Superior temporal gyrus (tissue), 1 donor: ENCODE measurements around the gene SCAND1.
"Not testable (repeated sequence)": the region's sequence is repeated elsewhere in the genome, so short reads cannot be mapped to it uniquely, and the experiment has no call there.

Source experiments
- DNase-seq: peaks from one replicate; pipeline ENCODE4 v3.0.0-alpha.2; 2016; ENCODE audit errors: extremely low spot score

The SCAND1 gene

DNA sequence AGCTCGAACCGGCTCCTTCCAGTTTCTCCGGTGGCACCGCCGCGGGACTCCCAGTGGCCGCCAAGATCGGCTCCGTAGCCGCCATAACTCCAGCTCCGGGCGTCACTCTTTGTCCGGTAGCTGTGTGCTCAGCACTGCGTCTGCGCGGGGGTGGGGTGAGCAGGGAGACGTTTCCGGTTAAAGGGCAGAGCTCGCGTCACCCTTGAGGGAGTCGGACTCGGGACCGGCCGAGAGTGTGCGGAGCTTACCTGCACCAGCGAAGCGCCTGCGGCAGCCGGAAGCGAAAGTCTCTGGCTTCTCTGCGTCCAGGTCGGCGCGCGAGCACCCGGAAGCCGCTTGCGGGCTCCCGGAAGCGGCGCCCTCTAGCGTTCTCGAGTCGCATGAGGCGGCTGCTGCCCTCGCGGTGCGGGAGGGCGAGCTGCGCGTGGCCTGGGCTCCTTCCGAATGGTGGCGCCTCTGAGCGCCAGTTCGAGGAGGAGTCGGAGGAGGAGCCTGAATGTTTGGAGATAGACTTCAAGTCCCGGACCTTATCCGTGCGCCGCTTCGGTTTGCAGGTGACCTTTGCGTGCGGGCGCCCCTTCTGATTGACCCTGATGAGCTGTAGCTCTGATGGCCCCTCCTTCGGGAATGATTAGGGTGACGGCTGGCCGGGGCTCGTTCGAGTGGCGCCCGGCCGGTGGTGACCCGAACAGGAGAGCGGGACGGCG, at the start of gene SCAND1:
Gene SCAND1 (minus strand): TSS at position 303 of the 707 bp plus-strand sequence. CDS start 218 bp downstream, at position 85.
- DNase-seq = peak; percentile 96

DNA sequence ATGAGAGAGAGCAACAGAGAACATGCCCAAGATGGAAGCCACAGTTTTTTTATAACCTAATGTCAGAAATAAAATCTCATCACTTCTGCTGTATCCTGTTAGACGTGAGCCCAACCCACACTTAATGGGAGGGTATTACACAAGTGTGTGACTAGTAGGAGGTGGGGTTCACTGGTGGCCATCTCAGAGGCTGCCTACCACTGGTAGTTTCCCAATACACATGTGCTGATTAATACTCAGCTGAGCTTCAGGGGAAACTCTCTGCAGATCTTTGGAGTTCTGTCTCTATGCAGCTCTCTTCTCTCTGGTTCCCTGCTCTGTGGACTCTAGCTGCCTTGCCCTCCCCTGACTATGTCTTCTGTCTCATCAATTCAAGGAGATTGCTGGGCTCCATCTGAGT, 49.7 kb upstream of the SCAND1 start:
- DNase-seq = no peak

DNA sequence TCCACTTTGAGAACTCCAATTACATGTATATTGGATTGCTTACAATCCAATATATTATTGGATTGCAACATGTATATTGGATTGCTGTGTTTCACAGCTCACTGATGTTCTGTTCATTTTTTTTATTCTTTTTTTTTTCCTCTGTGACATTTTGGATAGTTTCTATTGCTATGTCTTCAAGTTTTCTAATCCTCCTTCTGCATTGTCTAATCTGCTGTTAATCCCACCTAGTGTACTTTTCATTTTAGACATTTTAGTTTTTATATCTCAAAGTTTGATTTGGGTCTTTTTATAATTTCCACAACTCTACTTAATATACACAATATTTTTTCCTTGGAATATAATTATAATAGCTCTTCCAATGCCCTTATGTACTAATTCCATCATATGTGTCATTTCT, 48.6 kb upstream of the SCAND1 start:
- no peak for DNase-seq

DNA sequence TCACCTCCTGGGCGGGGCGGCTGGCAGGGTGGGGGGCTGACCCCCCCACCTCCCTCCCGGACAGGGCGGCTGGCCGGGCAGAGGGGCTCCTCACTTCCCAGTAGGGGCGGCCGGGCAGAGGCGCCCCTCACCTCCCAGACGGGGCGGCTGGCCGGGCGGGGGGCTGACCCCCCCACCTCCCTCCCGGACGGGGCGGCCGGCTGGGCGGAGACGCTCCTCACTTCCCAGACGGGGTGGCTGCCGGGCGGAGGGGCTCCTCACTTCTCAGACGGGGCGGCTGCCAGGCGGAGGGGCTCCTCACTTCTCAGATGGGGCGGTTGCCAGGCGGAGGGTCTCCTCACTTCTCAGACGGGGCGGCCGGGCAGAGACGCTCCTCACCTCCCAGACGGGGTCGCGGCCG, 47.0 kb upstream of the SCAND1 start:
- DNase-seq = not testable (repeated sequence)

DNA sequence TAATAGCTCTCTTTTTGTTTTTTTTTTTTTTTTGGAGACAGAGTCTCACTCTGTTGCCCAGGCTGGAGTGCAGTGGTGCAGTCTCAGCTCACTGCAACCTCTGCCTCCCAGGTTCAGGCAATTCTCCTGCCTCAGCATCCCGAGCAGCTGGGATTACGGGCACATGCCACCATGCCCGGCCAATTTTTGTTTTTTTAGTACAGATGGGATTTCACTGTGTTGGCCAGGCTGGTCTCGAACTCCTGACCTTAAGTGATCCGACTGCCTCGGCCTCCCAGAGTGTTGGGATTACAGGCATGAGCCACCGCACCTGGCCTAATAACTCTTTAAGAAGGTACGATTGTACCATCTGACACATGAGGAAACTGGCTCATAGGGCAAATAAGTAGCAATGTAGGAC, 42.2 kb upstream of the SCAND1 start:
- DNase-seq = not testable (repeated sequence)

DNA sequence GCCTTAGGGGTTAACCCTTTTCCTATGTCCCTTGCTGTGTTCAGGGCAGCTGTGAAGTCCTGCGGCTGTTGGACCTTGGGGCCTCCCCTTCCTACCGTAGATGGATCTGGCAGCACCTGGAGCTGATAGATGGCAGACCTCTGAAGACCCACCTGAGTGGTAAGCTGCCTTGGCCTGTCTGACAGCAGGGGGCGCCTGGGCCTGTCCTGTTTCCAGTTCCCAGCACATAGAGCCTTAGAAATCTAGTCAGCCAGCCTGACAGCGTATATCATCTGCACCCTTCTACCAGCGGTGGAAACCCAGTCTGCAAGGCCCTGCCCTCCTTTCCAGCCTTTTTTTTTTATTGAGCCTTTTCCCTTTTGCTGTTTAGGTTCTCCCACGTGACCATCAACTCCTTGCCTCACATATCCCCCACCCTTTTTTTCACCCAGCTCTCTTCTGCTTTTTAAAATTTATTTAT, 40.7 kb upstream of the SCAND1 start:
- peak; percentile 84 for DNase-seq

DNA sequence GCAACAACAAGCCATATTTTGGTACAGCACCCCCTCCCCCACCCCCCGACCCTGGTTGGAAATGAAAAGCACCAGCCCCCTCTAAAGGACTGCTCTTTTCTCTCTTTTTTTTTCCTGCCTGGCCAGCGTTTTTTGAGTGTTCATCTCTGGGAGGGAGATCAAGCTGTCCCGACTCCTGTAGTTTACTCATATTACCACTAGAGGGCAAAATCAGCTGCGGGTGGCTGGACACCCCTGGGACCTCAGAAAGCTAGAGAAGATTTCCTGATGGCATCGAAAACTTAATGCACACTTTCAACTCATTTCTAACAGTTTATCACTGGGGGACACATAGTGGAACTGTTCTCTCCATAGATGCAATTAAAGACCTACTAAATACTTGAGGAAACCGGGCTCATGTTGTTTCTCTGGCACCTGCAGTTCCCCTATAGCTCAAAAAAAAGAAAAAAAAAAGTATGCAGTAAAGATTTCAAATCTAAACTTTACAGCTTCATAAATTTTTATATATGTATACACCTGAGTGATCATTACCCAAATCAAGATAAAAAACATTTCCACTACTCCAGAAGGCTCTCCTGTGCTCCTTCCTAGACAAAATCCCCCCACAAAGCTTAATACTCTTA, 38.5 kb upstream of the SCAND1 start:
- DNase-seq = peak; percentile 89

DNA sequence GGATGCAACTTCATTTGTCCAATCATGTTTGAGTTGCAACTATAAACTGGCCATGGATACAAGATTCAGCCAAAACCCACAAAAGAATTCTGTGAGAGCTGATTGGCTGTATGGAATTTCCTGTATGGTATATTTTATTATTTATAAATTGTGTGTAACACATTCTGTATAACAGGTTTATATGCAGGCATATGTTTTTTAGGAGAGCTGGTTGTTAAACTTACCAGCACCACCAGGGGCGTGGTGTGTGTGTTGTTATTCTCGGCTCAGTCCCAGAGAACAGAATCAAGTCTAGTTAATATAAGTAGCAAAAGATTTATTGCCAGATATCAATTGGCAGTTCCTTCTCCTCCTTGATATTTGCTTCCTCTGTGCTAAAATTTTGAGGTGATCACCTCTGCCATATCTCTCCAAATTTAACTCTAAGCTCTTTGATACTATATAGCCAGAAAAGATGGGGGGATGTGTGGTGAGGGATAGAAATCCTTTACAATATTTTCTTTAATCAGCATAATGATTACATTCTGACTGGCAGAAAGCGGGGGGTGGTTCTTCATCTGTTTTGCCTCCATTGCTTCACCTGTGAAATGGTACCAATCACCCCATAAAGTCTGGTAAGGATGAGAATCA, 37.0 kb upstream of the SCAND1 start:
- DNase-seq = peak; percentile 29

DNA sequence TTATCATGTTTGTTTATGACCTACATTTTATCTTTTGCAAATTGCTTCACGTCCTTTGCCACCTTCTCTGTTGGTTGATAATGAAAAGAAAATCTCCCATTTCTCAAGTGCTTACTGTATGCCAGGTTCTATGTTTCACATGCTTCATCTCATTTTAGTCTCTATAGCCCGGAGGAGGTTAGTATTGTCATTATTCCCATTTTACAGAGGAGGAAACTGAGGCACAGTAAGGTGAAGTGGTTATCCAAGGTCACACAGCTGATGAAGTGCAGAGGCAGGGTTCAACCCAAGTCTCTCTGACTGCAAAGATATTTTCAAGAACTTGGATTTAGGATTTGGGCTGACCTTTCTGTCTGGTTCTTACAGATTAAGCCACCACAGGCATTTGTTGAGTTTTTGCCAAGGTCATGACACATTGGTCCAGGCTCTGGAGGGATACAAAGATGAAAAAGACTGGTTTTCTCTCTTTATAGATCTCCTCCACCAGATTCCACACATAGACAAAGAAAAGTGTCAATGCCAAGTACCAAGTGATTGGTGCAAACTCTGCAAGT, 34.7 kb upstream of the SCAND1 start:
- DNase-seq = no peak

DNA sequence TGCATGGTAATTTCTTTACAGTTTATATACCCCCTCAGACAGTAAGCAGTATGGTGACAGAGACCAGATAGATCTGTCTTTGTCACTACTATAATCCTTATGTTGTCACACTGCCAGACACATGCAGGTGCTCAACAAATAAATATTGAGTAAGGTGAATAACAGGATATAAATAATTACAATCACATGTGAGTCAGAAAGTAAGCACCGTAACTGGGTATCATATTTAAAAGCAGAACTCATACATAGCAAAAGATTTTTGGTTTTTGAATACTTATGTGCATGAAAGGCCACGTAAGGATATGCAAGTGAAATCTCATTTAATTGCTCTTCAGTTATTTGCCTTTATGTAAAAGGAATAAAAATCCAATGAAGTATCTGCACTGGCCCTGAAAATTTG, 31.5 kb upstream of the SCAND1 start:
- DNase-seq = no peak

DNA sequence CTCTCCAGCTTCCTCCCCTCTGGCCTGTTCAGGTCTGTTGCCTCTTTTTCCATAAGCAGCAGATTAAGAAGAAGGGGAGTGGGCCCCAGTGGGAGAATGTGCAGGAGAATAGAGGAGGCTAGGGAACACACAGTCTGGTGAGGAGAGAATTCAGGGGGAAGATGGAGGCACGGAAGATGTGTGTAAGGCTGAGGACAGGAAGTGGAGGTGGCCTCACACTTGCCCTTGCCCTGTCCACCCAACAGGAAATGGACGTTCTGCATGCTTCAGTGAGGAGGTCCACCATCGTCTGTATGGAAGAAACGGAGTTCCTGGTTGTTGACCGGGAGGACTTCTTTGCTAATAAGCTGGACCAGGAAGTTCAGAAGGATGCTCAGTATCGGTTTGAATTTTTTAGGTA, 30.1 kb upstream of the SCAND1 start:
- DNase-seq = no peak

DNA sequence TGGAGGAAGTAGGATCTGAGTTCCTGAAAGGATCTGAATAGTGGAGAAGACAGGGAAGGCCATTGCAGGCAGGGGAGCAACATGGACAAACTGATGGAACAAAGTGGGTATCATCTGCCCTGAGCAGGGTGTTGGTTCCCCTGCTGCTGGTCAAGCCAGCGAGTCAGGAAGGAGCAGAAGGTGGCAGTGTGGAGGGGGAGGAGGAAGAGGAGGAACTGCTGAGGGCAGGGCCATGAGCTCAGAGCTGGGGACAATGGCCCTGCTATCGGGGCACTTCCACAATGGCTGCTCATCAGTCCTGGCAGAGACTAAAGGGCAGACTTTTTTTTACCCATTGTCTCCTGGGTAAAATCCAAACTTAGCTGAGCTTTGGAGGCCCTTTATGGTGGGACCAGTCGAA, 27.7 kb upstream of the SCAND1 start:
- DNase-seq = no peak

DNA sequence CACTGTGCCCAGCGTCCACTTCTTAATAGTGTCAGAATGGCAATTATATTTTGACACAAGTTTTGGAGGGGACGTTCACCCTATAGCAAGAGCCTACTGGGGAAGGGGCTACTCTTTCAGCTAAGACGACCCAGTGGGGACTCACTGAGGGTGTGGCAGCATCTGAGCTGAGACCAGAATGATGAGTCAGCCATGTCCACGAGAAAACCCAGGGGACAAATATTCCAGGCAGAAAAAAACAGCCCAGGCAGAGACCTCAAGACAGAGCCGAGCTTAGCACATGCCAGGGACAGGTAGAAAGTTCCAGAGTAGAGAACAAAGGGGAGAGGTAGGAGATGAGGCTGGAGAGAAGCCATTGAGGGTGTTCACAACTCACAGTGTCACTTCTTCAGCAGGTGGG, 25.2 kb upstream of the SCAND1 start:
- no peak for DNase-seq

DNA sequence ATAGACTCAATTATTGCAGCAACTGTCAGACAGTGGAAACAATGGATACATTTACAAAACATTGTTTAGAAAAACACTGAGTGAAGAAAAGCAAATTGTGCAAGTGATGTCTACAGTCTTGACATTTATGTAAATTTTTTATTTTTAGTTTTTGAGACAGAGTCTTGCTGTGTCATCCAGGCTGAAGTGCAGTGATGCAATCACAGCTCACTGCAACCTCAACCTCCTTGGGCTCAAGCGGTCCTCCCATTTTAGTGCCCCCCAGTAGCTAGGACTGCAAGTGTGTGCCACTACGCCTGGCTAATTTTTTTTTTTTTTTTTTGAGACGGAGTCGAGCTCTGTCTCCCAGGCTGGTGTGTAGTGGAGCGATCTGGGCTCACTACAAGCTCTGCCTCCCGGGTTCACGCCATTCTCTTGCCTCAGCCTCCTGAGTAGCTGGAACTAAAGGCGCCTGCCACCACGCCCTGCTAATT, 23.8 kb upstream of the SCAND1 start:
- DNase-seq = no peak

DNA sequence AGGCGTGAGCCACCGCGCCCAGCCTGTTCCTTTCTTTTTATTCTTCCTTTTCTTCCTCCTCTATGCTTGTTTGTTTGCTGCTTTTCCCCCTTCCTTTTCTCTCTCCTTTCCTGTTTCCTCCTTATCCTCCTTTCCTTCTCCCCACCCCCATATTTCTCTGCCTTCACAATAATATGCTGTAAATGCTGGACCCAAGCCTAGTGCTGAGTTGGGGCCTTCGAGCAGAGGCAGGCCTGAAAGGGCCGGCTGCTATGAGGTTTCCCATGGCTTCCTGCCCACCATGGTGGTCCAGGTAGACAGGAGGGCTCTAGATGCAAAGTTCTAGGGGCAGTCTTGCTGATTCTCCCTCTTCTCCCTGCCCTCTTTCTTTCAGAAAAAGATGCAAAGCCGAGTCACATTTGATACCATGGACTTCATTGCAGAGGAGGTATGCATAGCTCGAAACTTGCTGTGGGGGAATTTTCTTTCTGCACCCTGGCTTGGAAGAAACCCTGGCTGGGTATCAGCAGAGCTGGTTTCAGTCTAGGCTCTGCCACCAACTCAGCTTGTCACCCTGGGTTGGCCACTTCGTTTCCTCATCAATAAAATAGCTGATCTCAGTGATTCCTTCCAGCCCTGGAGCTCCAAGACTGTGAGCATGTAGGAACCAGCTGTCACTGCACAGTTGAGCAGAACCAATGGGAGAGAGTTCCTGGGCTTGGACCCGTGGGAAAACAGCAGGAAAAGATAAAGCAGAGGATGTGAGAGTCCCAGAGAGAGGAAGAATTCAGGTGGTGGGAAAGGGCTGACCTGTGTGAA, 21.5 kb upstream of the SCAND1 start:
- DNase-seq = no peak

DNA sequence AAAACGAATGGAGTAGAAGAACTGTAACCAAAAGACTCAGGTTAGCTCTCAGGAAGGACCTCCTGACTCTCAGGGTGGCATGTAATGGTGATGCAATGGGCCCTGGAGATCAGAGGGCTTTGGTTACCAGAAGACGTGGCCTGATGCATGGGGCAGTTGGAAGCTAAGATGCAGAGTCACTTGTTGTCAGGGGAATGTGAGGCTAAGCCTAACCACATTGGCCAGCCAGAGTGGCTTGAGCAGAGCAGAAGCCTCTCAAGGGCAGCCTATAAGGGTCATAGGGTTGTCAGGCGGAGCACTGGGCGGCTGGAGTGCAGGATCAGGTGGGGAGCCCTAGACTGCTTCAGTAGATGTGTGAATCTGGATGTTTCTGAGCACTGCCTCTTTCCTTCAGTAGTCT, 20.0 kb upstream of the SCAND1 start:
- DNase-seq = no peak

DNA sequence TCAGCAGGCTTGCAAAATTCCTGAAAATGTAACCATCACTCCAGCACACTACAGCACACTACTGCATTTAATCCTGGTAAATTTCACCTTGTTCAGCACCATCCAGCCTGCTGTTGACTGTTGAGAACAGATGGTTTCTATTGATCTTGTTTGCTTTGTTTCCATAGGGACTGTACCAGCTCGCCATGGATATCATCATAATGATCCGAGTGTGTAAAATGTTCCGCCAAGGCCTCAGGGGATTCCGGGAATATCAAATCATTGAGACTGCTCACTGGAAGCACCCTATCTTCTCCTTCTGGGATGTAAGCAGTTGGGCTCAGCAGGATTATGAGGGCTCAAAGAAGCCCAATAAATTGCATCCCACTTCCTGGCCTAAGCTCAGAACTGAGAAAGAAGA, 18.2 kb upstream of the SCAND1 start:
- no peak for DNase-seq

DNA sequence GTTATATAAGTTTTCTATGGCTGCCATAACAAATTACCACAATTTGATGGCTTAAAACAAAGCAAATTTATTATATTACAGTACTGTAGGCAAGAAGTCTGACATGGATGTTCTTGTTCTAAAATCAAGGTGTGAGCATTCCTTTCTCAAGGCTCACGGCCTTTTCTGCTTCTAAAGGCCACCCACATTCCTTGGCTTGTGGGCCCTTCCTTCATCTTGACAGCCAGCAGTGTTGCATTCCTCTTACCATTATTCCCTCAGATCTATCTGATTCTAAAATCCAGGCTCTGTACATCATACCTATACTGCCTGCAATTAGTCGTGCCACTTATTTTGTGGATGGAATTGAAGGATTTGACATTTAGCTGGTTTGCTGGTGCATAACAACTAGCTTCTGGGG, 17.7 kb upstream of the SCAND1 start:
- DNase-seq = no peak

DNA sequence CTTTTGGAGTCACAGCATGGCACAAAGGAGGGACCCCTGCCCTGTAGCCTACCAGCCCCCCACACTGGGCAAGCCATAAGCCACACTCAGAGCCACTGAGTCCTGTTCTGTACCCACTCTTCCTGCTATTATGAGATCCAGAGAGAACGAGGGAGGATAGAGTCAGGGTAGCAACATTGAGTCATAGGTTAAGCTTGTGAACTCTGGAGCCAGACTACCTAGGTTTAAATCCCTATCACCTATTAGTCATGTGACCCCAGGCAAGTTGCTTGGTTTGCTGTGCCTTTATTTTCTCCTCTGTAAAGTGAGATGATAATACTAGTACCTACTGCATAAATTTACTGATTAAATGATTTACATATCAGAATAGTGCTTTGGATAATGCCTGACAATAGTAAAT, 14.6 kb upstream of the SCAND1 start:
- no peak for DNase-seq

DNA sequence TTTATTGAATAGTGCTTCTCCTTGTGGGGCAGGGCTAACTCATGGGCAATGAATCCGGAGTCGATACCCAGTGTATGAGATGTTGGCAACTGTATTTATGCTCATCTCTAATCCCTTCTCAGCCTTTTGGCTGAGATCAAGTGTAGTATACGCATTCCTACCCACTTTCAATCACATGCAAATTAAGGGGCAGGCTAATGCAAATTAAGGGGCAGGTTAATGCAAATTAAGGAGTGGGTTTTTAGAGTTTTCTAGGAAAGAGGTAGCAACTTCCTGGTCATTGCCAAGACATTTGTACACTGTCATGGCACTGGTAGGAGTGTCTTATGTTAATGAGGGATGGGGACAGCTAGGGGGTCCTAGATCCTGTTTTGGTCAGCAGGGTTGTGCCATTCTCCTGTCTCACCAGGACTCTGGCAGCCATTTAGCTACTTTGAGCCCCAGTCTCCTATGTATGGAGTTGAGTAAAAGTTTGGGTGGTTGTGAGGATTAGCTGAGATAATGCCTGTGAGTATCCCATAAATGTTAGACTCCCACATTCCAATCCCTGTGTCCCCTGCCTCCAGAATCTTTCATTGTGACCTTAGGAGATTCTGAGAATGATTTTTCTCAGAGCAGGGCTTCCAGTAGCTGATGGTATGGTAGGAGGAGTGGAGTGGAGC, 13.8 kb upstream of the SCAND1 start, which contains the start of gene CNBD2:
Gene CNBD2 (plus strand): TSS at position 612 of the 662 bp plus-strand sequence. CDS start 173 bp downstream, outside the sequence.
- DNase-seq = no peak

DNA sequence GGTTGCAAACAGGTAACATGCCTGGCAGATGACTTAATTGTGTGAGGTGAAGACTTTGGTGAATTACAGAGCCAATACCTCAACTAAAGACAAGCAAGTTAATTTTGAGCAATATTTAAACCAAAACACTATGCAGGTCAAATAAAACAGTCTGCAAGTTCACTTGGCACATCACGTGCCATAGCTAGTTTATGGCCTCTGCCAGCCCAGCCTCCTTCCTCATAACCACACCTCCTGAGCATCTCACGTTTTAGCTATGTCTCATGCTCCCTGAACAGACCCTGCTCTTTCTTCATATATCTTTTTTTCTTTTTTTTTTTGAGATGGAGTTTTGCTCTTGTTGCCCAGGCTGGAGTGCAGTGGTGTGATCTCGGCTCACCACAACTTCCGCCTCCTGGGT, 9.6 kb upstream of the SCAND1 start:
- no peak for DNase-seq
